Esophagus muscularis mucosa (tissue), 4 donors: ENCODE measurements around the gene ZNF618. TPM values are rescaled to one million over a fixed set of nuclear protein-coding genes. Genes with fewer than 3 reads are reported as not detected.

ENCODE experiments used
- DNase-seq: peaks from one replicate; pipeline ENCODE4 v3.0.0-alpha.2; 2017; ENCODE audit errors: extremely low spot score
- H3K27ac ChIP-seq, 4 donors: fragments of 200-600 bp; sonication (generic); replicated peaks in 1 of 4; 1 replicate in 3 of 4; 2 replicates in 1 of 4; pipeline ENCODE4 v1.5.1; 2016 to 2019; ENCODE audit warnings: mild to moderate bottlenecking in 1 of 4
- H3K27me3 ChIP-seq, 4 donors: fragments of 200-600 bp; sonication (generic); one replicate each; pipeline versions ENCODE4 v1.5.1 to v1.6.0; 2016 to 2019
- H3K36me3 ChIP-seq, 4 donors: fragments of 200-600 bp; sonication (generic); one replicate each; pipeline ENCODE4 v1.5.1; 2016 to 2019
- H3K4me1 ChIP-seq, 4 donors: fragments of 200-600 bp; sonication (generic); one replicate each; pipeline ENCODE4 v1.5.1; 2016 to 2019
- H3K4me3 ChIP-seq, 4 donors: fragments of 200-600 bp; sonication (generic); 1 replicate in 2 of 4; 2 replicates in 2 of 4; pipeline ENCODE4 v1.5.1; 2016 to 2019; ENCODE audit warnings: mild to moderate bottlenecking in 4 of 4, moderate library complexity in 1 of 4
- H3K9me3 ChIP-seq, 4 donors: fragments of 200-600 bp; sonication (generic); 1 replicate in 3 of 4; 2 replicates in 1 of 4; pipeline ENCODE4 v1.5.1; 2016 to 2019
- CTCF ChIP-seq, 3 experiments: fragments of 200-600 bp in 2 of 3; fragments of 450-650 bp in 1 of 3; sonication (generic) in 2 of 3; IDR thresholded peaks; one replicate each; pipeline ENCODE4 v1.5.1; 2017 to 2019; ENCODE audit warnings: antibody characterized with exemption in 3 of 3, mild to moderate bottlenecking in 2 of 3, moderate library complexity in 1 of 3
- EP300 ChIP-seq: sonication (generic); formaldehyde crosslinking; IDR thresholded peaks from one replicate; pipeline ENCODE4 v1.6.1; 2017; ENCODE audit warnings: antibody characterized with exemption
- POLR2A ChIP-seq: fragments of 450-650 bp; IDR thresholded peaks from one replicate; pipeline ENCODE4 v1.6.1; 2017; ENCODE audit warnings: antibody characterized with exemption, moderate library complexity, mild to moderate bottlenecking, low read depth
- POLR2AphosphoS5 ChIP-seq, 2 donors: sonication (generic); formaldehyde crosslinking; IDR thresholded peaks; one replicate each; pipeline ENCODE4 v1.6.1; 2017; ENCODE audit warnings: antibody characterized with exemption in 2 of 2
- WGBS: methylation state at CpG from one replicate; pipeline ENCODE4 v1.1.5; 2018; 5-methylcytosine and 5-hydroxymethylcytosine counted together
- intact Hi-C: fragments of 100-400 bp; cut with DNase I; formaldehyde crosslinking; loops from one replicate; pipeline ENCODE4 v1.15.1; 2023
- total RNA-seq, 4 donors: library from RNA; depleted of rRNA; stranded (reverse); fragments of >200 nt; gene quantifications; one replicate each; pipeline versions ENCODE4 v1.1.0 to v1.2.1, GENCODE V29; 2016

Gene ZNF618
- total RNA-seq, 4 donors from 2014 or later, result 1.2 to 4.5 (median 2.6) TPM

- 91% methylated on average over 3 of the region's 14 CpGs for WGBS
- Histone ChIP-seq H3K4me1 (peaks cover 7 to 16% (median 10%) of the 10 kb centered on the region in 4 donors), H3K27me3 (no peaks in the 10 kb centered on the region), H3K4me3 (no peak overlapping the region), H3K27ac (no peak overlapping the region), H3K36me3 (peaks cover 0 to 6% (median 0%) of the 10 kb centered on the region in 4 donors), H3K9me3 (no peaks in the 10 kb centered on the region)
- intact Hi-C loops, result no loop called here
- peak; percentile 90 for DNase-seq
- TF ChIP-seq CTCF (IDR thresholded peaks at IDR 0.05), result no peak
- no peak for TF ChIP-seq EP300
- TF ChIP-seq POLR2AphosphoS5 (IDR thresholded peaks at IDR 0.05), result no peak
Measured at GRCh38 chr9:114002271-114002985, 126.3 kb downstream of the ZNF618 start.

GRCh38 chr9:114002986-114003350 is 126.9 kb downstream of the ZNF618 start:
- TF ChIP-seq POLR2AphosphoS5 (IDR thresholded peaks at IDR 0.05) (no peak), CTCF (IDR thresholded peaks at IDR 0.05) (no peak), EP300 (no peak), POLR2A (no peak)
- Histone ChIP-seq H3K4me1 (peaks cover 7 to 16% (median 10%) of the 10 kb centered on the region in 4 donors), H3K27ac (no peak overlapping the region), H3K27me3 (no peaks in the 10 kb centered on the region), H3K36me3 (peaks cover 0 to 6% (median 0%) of the 10 kb centered on the region in 4 donors), H3K9me3 (no peaks in the 10 kb centered on the region), H3K4me3 (no peak overlapping the region)
- 100% methylated on average over 4 of the region's 5 CpGs for WGBS
- intact Hi-C loops, result no loop called here
- DNase-seq, result peak; percentile 81

- no peaks in the 10 kb centered on the region for H3K27me3 ChIP-seq
- 80% methylated on average over 7 of the region's 7 CpGs for WGBS
- TF ChIP-seq POLR2A (no peak), CTCF (IDR thresholded peaks at IDR 0.05) (no peak), POLR2AphosphoS5 (IDR thresholded peaks at IDR 0.05) (no peak), EP300 (no peak)
- peaks cover 7 to 16% (median 10%) of the 10 kb centered on the region in 4 donors for H3K4me1 ChIP-seq
- intact Hi-C loops, result no loop called here
- no peak overlapping the region for H3K27ac ChIP-seq
- peaks cover 0 to 9% (median 0%) of the 10 kb centered on the region in 4 donors for H3K36me3 ChIP-seq
- DNase-seq, result no peak
- no peak overlapping the region for H3K4me3 ChIP-seq
- H3K9me3 ChIP-seq, result no peaks in the 10 kb centered on the region
Measured at GRCh38 chr9:114003351-114003750, 127.2 kb downstream of the ZNF618 start.

- TF ChIP-seq POLR2A (no peak), CTCF (IDR thresholded peaks at IDR 0.05) (no peak), EP300 (no peak), POLR2AphosphoS5 (IDR thresholded peaks at IDR 0.05) (no peak)
- intact Hi-C loops, result no loop called here
- DNase-seq, result peak; percentile 75
- H3K27ac ChIP-seq, result peak overlapping the region in 2 of 4 donors; percentile 21 to 50
- 66% methylated on average over 5 of the region's 5 CpGs for whole genome bisulfite sequencing
- H3K4me1 ChIP-seq, result peaks cover 7 to 16% (median 10%) of the 10 kb centered on the region in 4 donors
- no peaks in the 10 kb centered on the region for H3K9me3 ChIP-seq
- H3K27me3 ChIP-seq, result no peaks in the 10 kb centered on the region
- no peak overlapping the region for H3K4me3 ChIP-seq
- H3K36me3 ChIP-seq, result peaks cover 0 to 13% (median 0%) of the 10 kb centered on the region in 4 donors
Measured at GRCh38 chr9:114003758-114004157, 127.6 kb downstream of the ZNF618 start.
